HG02642 (cell line): ENCODE results near the gene CTU2.

ENCODE experiments used
- ATAC-seq: cut with Tn5 transposase; IDR thresholded peaks from one replicate; pipeline ENCODE4 v1.9.1; 2021; ENCODE audit warnings: mild to moderate bottlenecking; ENCODE audit not compliant: unreplicated experiment, poor library complexity

CTU2 gene

GRCh38 chr16:88712362-88712979 is 6.2 kb downstream of the CTU2 start:
- no peak for ATAC-seq

DNA sequence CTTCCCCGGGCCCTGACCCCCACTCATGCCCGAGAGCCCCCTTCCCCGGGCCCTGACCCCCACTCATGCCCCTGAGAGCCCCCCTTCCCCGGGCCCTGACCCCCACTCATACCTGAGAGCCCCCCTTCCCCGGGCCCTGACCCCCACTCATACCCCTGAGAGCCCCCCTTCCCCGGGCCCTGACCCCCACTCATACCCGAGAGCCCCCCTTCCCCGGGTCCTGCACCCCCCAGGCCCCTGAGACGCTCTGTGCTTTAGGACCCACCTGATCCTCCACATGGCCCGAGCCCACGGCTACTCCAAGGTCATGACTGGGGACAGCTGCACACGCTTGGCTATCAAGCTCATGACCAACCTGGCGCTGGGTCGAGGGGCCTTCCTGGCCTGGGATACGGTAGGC is 6.8 kb downstream of the CTU2 start:
- ATAC-seq = no peak

DNA sequence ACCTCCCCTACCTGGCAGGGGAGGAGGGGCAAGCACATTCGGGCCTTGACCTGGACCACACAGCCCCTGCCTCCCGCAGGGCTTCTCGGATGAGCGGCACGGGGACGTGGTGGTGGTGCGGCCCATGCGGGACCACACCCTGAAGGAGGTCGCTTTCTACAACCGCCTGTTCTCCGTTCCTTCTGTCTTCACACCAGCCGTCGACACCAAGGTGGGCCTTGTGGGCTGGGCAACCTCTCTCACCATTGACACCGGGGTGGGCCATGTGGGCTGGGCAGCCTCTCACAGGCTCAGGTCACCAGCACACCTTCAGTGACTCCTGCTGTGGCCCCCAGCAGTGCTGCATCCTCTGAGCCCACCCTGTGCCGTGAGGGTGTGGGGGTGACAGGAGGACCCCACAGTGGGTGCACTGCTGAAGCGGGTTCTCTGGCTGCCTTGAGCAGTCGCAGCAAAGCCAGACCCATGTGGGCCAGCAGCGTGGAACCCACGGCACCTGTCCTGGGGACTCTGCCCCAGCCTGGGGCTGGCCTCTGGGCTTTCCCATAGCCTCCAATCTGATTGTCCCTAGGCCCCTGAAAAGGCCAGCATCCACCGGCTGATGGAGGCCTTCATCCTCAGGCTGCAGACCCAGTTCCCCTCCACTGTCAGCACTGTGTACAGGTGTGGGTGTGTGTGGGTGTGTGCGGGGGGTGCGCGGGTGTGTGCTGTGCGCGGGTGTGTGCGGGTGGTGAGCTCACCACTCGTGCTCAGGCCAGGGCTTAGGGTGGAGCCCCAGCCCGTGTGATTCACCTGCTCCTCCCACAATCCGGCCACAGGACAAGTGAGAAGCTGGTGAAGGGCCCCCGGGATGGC is 7.5 kb downstream of the CTU2 start:
- ATAC-seq = no peak

DNA sequence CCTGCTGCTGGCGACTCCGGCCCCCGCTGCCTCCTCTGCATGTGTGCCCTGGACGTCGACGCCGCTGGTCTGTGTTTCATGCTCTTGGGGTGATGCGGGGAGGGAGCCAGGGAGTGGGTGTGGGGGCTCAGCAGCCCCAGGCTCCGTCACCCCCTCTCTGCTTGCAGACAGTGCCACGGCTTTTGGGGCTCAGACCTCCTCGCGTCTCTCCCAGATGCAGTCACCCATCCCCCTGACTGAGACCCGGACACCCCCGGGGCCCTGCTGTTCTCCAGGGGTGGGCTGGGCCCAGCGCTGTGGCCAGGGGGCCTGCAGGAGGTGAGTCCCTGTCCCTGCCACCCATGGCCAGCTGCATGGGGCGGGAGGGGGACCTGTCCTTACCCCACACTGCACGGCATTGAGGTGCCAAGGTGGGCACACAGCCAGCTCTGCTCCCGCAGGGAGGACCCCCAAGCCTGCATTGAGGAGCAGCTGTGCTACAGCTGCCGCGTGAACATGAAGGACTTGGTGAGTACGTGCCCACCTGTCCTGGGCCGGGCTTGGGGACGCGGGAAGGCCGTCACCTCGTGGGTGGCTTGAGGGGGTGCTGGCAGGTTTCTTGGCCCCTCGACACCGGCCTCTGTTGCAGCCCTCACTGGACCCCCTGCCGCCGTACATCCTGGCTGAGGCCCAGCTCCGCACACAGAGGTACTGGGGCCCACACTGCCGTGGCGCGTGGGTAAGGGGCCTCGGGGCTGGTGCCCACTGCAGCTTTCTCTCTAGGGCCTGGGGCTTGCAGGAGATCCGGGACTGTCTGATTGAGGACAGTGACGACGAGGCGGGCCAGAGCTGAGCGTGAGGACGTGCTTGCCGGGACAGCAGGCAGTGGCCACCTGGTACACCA is 8.4 kb downstream of the CTU2 start:
- ATAC-seq = no peak

GRCh38 chr16:88715312-88716190 is 9.2 kb downstream of the CTU2 start:
- no peak for ATAC-seq

- no peak for ATAC-seq
Measured at GRCh38 chr16:88716201-88716600, 9.9 kb downstream of the CTU2 start.

GRCh38 chr16:88716601-88717001 is 10.3 kb downstream of the CTU2 start:
- ATAC-seq = no peak

DNA sequence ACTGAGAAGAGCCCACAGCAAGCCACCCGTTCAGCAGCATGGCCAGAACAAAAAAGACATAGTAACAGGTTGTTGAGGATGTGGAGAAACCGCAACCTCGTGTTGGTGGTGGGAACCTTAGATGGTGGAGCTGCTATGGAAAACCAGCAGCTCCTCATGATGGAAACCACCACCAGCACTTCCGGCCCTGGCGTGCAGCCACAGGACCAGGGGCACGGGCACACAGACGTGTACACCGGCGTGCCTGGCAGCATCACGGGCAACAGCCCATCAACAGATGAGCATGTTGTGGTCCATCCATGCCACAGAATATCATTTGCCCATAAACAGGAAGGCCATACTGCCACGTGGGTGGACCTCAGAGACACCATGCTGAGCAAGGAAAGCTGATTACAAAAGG is 11.9 kb downstream of the CTU2 start:
- no peak for ATAC-seq

DNA sequence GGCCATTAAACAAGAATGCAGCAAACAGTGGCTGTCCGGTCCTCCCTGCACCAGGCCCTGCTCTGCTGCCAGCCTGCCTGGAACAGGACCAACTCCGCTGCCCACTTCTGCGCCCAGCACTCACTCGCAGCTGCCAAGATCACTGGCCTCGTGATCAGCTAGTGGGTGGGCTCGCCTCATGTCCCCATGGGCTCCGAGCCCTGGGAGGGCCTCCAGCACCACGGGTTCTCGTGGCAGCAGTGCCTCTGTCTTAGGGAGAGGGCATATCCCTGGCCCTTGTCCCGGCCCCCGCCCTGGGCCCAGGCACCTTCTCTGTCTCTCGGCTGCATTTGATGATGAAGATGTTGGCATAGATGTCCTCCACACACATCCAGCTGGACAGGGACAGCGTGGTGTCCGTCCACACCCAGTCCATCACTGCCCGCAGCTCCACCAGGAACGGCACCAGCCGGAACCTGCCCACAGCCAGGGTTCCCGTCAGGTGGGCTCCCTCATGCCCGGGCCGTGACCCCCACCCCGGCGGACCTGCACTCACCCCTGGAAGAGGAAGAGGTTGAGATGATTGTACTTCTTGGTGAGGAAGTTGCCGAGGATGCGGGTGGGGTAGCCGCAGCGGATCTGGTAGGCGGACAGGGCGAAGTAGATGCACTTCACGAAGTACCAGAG is 13.1 kb downstream of the CTU2 start:
- no peak for ATAC-seq

DNA sequence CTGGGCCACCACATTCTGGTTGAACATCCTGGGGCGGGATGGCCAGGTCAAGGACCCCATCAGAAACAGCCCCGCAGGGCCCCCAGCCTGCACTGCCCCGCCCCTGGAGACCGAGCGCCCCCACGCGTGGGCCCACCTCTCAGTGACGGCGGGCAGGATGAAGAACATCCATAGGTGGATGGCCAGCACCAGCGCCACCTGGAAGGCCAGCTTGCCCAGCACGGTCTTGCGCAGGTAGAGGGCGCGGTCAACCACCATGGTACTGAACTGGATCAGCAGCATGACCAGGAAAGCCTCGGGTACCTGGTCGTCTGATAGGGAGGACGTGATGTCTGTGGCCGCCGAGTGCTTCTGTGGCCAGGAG is 13.6 kb downstream of the CTU2 start:
- ATAC-seq = no peak

DNA sequence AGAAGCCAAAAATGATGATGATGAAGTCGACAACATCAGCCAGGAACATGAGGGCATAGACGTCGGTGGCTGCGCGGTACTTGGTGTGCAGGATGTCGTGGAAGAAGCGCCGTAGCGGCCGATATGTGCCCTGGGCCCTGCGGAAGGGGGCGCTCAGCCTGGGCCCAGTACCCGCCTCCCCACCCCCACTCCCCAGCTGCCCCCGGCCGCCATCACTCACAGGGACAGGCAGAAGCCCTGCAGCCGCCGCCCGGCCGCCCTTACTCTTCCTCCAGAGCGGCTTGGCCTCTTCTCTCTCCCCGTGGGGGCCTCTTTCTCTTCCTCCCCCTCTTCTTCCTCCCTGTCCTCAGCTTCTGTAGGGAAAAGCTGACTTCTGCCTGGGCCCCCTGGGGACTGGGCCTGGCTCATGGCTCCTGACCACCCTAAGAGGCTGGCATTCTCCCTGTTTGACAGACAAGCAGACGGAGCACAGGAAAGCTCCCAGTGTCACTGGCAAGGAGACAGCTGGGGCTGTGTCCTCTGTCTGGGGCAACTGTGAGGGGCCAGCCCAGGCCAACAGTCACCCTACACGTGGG is 14.2 kb downstream of the CTU2 start:
- ATAC-seq = no peak

DNA sequence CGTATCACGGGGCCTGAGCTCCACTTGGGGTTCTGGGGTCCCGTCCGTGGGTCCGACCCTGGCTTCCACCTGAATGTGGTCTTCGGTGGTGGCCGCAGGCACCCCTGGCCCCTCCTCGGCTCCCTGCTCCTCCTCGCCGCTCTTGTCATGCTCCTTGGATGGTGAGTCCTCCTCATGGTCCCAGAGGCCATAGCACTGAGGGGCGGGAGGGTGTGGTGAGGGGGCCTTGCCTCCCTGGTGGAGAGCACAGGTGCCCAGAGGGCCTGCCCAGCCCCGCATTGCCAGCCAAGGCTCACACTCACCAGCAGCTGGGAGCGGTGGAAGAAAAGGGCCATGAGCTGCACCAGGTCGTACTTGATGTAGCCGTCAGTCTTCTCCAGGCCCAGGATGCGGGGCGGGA is 14.9 kb downstream of the CTU2 start:
- no peak for ATAC-seq

DNA sequence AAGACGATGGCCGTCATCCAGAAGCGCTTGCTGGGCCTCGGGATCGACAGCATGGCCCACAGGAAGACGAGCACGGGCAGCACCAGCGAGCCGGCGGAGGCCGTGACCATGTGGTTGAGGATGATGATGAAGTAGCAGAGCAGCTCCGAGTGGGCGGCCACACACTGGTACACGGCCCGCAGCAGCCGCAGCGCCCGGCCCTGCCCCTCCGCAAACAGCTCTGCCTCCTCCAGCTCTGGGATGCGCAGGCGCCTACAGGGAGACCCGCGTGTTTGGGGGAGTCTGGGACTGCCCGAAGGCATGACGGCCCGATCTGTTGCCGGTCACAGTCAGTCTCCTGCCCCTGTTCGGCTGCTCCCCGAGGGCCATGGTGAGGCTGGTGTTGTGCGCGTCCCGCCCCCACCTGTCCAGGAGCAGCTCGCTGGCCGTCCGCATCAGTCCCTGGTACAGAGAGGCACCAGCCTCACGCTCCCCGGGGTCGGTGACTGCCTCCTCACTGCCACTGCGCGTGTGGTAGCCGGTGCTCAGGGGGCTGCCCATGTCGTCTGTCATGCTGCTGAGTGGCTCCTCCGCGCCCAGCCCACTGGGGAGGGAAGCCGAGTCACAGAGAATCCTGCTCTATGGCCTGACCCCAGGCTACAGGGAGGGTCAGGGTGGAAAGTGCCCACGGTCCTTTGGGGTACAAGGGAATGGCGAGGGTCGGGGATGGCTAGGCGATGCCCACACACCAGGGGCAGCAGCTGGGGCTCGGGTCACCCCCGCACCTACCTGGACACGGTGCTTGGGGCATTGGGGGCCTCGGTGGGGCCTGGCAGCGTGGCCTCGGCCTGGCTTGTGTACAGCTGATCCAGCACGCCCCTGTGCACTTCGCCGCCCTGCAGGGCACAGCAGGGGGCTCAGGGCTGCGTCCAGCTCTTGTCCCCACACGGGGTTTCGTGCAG is 15.8 kb downstream of the CTU2 start:
- no peak for ATAC-seq

- ATAC-seq = no peak
Measured at GRCh38 chr16:88722784-88723506, 16.6 kb downstream of the CTU2 start.

DNA sequence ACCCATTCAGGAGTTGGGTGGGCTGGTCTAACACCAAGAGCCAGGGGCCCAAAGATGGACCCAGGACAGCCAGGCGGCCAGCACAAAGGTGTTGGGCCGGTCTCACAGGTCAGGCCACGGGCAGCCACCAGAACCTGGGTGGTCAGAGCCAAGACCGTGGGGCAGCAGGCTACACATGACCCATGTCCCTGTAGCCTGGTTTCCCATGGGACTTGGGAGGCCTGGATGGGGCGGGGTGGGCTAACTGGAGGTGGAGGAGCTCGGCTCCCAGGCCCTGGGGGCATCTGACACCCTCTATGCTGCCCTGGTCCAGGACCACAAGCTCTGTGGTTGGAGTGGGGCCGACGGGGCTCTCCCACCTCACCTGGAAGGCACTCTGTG is 17.2 kb downstream of the CTU2 start:
- no peak for ATAC-seq

DNA sequence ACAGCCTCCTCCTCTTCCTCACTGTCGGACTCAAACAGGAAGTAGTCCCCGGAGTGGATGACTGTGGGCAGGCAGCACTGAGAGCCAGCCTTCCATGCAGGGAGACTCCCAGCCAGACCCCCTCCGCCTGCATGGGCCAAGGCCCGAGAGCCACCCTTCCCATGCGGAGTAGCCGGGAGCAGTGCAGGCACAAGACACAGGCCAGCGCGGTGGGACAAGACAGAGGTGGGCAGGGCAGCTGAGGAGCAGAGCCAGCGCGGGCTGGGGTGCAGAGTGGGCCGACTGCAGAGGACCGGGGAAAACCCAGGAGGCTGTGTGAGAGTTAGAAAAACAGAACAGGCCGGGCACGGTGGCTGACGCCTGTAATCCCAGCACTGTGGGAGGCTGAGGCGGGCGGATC is 17.6 kb downstream of the CTU2 start:
- ATAC-seq = no peak

DNA sequence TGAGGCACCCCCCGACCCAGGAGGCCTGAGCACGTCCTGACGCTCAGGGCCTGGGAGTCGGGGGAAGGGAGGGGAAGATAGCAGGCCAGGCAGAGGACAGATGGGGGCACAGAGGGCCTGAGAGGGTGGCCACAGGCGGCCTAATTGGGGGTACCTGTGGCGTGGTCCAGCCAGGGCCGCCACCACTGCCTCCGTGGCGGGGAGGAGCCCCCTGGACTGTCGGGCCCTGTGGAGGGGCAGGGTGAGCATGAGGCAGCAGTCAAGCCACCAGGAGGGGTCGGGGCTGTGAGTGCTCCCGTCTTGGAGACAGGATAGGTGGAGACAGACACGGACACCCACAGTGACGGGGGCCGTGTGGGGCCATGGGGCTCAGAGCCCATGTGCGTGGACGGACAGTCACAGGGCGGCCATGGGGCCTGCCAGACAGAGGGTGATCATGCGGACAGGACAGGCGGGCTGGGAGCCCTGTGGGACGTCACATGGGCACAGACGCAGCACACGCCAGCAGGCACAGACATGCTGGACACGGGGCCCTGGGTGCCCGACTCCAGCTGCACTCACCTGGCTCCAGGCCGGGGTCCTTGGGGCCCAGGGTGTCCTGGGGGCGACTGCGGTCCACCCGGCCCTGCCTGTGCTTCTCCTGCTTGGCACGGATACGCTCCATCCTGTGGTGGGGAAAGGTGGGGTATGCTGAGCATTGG is 18.7 kb downstream of the CTU2 start:
- no peak for ATAC-seq
